Astrocyte (in vitro differentiated cells and primary cell): ENCODE data around the gene TPP1.

Experiments
- EZH2 ChIP-seq: IDR thresholded peaks from 2 replicates; pipeline ENCODE4 v1.6.1; 2012; ENCODE audit warnings: mild to moderate bottlenecking, low read length, inconsistent platforms; ENCODE audit not compliant: insufficient read depth
- TF ChIP-seq, protein P1 (sequence below): IDR thresholded peaks from 2 replicates; pipeline ENCODE4 v1.5.1; 2011; ENCODE audit warnings: low read depth, mild to moderate bottlenecking, inconsistent platforms, low read length, moderate library complexity; ENCODE audit not compliant: insufficient read depth

DNA sequence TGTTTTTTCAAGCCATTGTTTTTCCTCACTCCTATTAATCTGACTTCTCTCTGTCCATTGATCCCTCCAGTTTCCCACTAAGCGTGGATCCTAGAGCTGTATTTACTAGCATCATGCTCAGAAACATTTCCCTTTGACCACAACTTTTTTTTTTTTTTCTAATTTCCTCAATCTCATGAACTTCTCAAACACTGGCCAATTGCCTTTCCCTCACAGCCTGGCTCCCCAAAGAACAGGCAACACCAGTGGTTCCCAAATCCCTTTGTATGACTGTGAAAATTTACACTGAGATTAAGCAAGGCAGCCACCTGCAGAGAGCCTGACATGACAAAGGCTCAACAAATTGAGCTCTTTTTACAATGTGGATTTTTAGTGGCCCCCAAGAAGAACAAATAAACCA lies 1.4 kb upstream of the TPP1 start:
- TF ChIP-seq, protein P1, sequence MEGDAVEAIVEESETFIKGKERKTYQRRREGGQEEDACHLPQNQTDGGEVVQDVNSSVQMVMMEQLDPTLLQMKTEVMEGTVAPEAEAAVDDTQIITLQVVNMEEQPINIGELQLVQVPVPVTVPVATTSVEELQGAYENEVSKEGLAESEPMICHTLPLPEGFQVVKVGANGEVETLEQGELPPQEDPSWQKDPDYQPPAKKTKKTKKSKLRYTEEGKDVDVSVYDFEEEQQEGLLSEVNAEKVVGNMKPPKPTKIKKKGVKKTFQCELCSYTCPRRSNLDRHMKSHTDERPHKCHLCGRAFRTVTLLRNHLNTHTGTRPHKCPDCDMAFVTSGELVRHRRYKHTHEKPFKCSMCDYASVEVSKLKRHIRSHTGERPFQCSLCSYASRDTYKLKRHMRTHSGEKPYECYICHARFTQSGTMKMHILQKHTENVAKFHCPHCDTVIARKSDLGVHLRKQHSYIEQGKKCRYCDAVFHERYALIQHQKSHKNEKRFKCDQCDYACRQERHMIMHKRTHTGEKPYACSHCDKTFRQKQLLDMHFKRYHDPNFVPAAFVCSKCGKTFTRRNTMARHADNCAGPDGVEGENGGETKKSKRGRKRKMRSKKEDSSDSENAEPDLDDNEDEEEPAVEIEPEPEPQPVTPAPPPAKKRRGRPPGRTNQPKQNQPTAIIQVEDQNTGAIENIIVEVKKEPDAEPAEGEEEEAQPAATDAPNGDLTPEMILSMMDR, result no peak
- TF ChIP-seq EZH2, result no peak
